Activated CD8-positive, alpha-beta T cell treated with anti-CD3 and anti-CD28 coated beads for 36 hours (primary cell): ENCODE measurements around the gene AP2A2. TPM values are rescaled to one million over a fixed set of nuclear protein-coding genes. Genes with fewer than 3 reads are reported as not detected.

Experiments
- ATAC-seq: fragments of 200-7000 bp; cut with Tn5 transposase; one replicate; pipeline ENCODE4 v1.10.0; 2021; ENCODE audit warnings: mild to moderate bottlenecking, moderate library complexity
- CTCF ChIA-PET: fragments of 350-600 bp; sonication (Branson Sonifier 250); formaldehyde crosslinking; loops from one replicate; lab custom pipeline; 2021; ENCODE audit warnings: antibody characterized with exemption; lab: Charles Lee
- POLR2A ChIA-PET: fragments of 350-600 bp; sonication (Branson Sonifier 250); formaldehyde crosslinking; loops from one replicate; lab custom pipeline; 2021; ENCODE audit warnings: antibody characterized with exemption; lab: Charles Lee
- DNase-seq: peaks from one replicate; pipeline ENCODE4 v3.0.0-alpha.2; 2020
- H3K27ac Mint-ChIP-seq: one replicate; pipeline ENCODE4 v1.8.0; 2021; ENCODE audit warnings: mild to moderate bottlenecking, mixed read lengths
- H3K27me3 Mint-ChIP-seq: one replicate; pipeline ENCODE4 v1.8.0; 2021; ENCODE audit warnings: mixed read lengths
- H3K36me3 Mint-ChIP-seq: one replicate; pipeline ENCODE4 v1.8.0; 2021; ENCODE audit warnings: low read depth, mixed read lengths
- H3K4me1 Mint-ChIP-seq: one replicate; pipeline ENCODE4 v1.8.0; 2021; ENCODE audit warnings: low read depth, mixed read lengths
- H3K4me3 Mint-ChIP-seq: one replicate; pipeline ENCODE4 v1.8.0; 2021; ENCODE audit warnings: mild to moderate bottlenecking, moderate library complexity, mixed read lengths
- H3K9me3 Mint-ChIP-seq: one replicate; pipeline ENCODE4 v1.8.0; 2021; ENCODE audit warnings: mixed read lengths
- CTCF ChIP-seq: fragments of 200-600 bp; IDR thresholded peaks from one replicate; pipeline ENCODE4 v1.8.0; 2022; ENCODE audit warnings: antibody characterized with exemption, mild to moderate bottlenecking
- intact Hi-C: fragments of 100-400 bp; cut with micrococcal nuclease; formaldehyde crosslinking; loops from one replicate; pipeline ENCODE4 v1.10.0; 2022
- total RNA-seq, 2 experiments: library from RNA; stranded (reverse); gene quantifications; one replicate each; pipeline ENCODE4 v1.2.3, GENCODE V29; 2021

AP2A2 gene
- total RNA-seq, 2 experiments from 2014 or later: 34.0 to 34.6 TPM

- ATAC-seq: no peak
- no peak for DNase-seq
- no peak overlapping the region for H3K27ac Mint-ChIP-seq
- POLR2A ChIA-PET: interaction anchor here (0.7 kb wide), 1 partner anchor 19 kb away, joined by 3 read pairs; no protein-coding TSS in a partner anchor
- intact Hi-C loops: no loop called here
- H3K27me3 Mint-ChIP-seq: no peaks in the 10 kb centered on the region
- H3K4me3 Mint-ChIP-seq: no peak overlapping the region
- peaks cover 36% of the 10 kb centered on the region for H3K36me3 Mint-ChIP-seq
- TF ChIP-seq CTCF: no peak
- CTCF ChIA-PET: no interaction called here
- peaks cover 10% of the 10 kb centered on the region for H3K9me3 Mint-ChIP-seq
- H3K4me1 Mint-ChIP-seq: peaks cover 4% of the 10 kb centered on the region
These were observed 22.1 kb downstream of the AP2A2 start for GRCh38 chr11:947744-948143.

GRCh38 chr11:951507-951906 is 25.8 kb downstream of the AP2A2 start:
- H3K27ac Mint-ChIP-seq: no peak overlapping the region
- CTCF ChIA-PET: no interaction called here
- no peak for TF ChIP-seq CTCF
- H3K4me1 Mint-ChIP-seq: peaks cover 20% of the 10 kb centered on the region
- peaks cover 10% of the 10 kb centered on the region for H3K9me3 Mint-ChIP-seq
- POLR2A ChIA-PET: no interaction called here
- H3K4me3 Mint-ChIP-seq: no peak overlapping the region
- intact Hi-C loops: no loop called here
- H3K36me3 Mint-ChIP-seq: peaks cover 25% of the 10 kb centered on the region
- no peaks in the 10 kb centered on the region for H3K27me3 Mint-ChIP-seq
- DNase-seq: no peak
- no peak for ATAC-seq

GRCh38 chr11:952406-953385 is 27.0 kb downstream of the AP2A2 start:
- Mint-ChIP-seq H3K36me3 (peaks cover 21% of the 10 kb centered on the region), H3K27me3 (no peaks in the 10 kb centered on the region), H3K4me3 (no peak overlapping the region), H3K9me3 (peaks cover 10% of the 10 kb centered on the region), H3K4me1 (peaks cover 20% of the 10 kb centered on the region), H3K27ac (no peak overlapping the region)
- ChIA-PET POLR2A (interaction anchor here (0.9 kb wide), 1 partner anchor 23 kb away, joined by 3 read pairs; no protein-coding TSS in a partner anchor), CTCF (no interaction called here)
- no peak for TF ChIP-seq CTCF
- no peak for DNase-seq
- ATAC-seq: no peak
- intact Hi-C loops: no loop called here

DNA sequence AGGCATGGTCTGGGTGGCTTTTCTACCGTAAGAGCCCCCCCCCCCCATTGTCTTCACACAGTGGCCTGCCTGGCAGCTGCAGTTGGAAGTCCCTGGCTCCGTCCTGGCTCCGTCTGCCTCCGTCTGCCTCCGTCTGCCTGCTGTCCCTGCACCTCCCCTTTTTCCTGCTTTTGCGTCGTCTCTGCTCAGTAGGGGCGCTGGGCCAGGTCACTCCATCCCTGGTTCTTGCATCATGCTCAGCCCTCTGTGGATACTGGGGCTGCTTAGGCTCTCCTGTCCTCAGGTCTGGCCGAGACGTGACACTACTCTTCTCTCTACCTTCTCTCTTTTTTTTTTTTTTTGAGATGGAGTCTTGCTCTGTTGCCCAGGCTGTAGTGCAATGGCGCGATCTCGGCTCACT is 27.8 kb downstream of the AP2A2 start:
- ChIA-PET CTCF (no interaction called here), POLR2A (no interaction called here)
- DNase-seq (no peak), ATAC-seq (no peak)
- peaks cover 20% of the 10 kb centered on the region for H3K4me1 Mint-ChIP-seq
- no peak for TF ChIP-seq CTCF
- no peaks in the 10 kb centered on the region for H3K27me3 Mint-ChIP-seq
- H3K9me3 Mint-ChIP-seq: peaks cover 6% of the 10 kb centered on the region
- intact Hi-C loops: no loop called here
- no peak overlapping the region for H3K4me3 Mint-ChIP-seq
- no peak overlapping the region for H3K27ac Mint-ChIP-seq
- H3K36me3 Mint-ChIP-seq: peaks cover 16% of the 10 kb centered on the region
